Measurements from ENCODE around the gene TRIM33.

DNA sequence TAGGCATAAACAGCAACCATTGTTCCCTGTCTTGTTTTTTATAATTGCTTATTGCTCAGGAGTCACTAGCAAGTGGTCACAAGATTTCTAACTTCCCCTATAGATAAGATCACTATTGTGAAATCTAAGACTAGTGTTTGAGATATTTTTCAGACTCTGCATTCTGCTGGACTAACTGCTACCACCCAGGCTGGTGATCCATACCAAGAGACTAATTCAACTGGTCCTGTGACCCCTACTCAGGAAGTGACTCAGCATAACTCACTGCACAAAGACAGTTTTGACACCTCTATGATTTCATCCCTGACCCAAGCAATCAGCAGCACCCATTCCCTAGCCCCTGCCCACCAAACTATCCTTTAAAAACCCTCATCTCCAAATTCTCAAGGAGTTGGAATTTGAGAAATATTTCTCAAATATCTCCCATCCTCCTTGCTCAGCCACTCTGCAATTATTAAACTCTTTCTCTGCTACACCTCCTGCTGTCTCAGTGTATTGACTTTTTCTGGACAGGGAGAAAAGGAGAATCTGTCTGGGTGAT is 52.7 kb downstream of the TRIM33 start:
- TF ChIP-seq POLR2A (IDR thresholded peaks at IDR 0.05) (no peak), CTCF (IDR thresholded peaks at IDR 0.05) (no peak)
